Fibroblast of lung (primary cell): ENCODE data around the gene SRRM3.

ENCODE experiments used
- EZH2 ChIP-seq: IDR thresholded peaks from 2 replicates; pipeline ENCODE4 v1.5.1; 2012; ENCODE audit warnings: low read length, control low read depth, mild to moderate bottlenecking; ENCODE audit errors: missing control alignments
- TF ChIP-seq, protein P1 (sequence below), 2 donors: IDR thresholded peaks in 1 of 2; conservative IDR thresholded peaks in 1 of 2; 1 replicate in 1 of 2; 2 replicates in 1 of 2; pipeline ENCODE4 v1.5.1; 2011 to 2012; ENCODE audit warnings: low read length in 2 of 2, control low read depth in 1 of 2, inconsistent platforms in 1 of 2, low read depth in 1 of 2, mild to moderate bottlenecking in 1 of 2

DNA sequence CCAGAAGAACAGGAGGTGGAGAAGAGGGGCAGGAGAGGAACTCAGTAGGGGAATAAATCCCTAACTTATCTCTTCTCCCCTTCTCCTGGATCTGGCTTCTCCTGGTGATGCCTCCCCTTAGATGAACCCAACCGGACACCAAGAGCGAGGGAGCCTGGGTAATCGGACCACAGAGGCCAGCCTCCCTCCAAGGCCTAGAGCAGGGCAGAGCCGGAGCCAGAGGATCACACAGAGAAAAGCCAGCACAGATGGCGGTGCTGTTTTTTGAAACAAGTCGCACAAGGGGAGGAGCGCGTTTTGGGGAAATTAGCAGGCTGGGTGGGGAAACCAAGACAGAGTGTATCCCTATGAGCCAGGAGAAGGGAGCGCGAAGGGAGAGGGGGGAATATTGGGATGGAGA is 4.9 kb upstream of the SRRM3 start:
- TF ChIP-seq EZH2: no peak
- TF ChIP-seq, protein P1, sequence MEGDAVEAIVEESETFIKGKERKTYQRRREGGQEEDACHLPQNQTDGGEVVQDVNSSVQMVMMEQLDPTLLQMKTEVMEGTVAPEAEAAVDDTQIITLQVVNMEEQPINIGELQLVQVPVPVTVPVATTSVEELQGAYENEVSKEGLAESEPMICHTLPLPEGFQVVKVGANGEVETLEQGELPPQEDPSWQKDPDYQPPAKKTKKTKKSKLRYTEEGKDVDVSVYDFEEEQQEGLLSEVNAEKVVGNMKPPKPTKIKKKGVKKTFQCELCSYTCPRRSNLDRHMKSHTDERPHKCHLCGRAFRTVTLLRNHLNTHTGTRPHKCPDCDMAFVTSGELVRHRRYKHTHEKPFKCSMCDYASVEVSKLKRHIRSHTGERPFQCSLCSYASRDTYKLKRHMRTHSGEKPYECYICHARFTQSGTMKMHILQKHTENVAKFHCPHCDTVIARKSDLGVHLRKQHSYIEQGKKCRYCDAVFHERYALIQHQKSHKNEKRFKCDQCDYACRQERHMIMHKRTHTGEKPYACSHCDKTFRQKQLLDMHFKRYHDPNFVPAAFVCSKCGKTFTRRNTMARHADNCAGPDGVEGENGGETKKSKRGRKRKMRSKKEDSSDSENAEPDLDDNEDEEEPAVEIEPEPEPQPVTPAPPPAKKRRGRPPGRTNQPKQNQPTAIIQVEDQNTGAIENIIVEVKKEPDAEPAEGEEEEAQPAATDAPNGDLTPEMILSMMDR (conservative IDR thresholded peaks at IDR 0.05 in 1 of 2, IDR thresholded peaks at IDR 0.05 in 1 of 2; ENCODE audit: low read depth in 1 of 2, low read length in 2 of 2): no peak
